ENCODE measurements around the gene MCFD2.

Gene MCFD2

GRCh38 chr2:46915281-46915810, at the start of gene MCFD2:
Gene MCFD2, minus strand, starts transcription at chr2:46915806. Its CDS starts 6,635 bp downstream, at chr2:46909171.
- peak; percentile 37 for DNase-seq

DNA sequence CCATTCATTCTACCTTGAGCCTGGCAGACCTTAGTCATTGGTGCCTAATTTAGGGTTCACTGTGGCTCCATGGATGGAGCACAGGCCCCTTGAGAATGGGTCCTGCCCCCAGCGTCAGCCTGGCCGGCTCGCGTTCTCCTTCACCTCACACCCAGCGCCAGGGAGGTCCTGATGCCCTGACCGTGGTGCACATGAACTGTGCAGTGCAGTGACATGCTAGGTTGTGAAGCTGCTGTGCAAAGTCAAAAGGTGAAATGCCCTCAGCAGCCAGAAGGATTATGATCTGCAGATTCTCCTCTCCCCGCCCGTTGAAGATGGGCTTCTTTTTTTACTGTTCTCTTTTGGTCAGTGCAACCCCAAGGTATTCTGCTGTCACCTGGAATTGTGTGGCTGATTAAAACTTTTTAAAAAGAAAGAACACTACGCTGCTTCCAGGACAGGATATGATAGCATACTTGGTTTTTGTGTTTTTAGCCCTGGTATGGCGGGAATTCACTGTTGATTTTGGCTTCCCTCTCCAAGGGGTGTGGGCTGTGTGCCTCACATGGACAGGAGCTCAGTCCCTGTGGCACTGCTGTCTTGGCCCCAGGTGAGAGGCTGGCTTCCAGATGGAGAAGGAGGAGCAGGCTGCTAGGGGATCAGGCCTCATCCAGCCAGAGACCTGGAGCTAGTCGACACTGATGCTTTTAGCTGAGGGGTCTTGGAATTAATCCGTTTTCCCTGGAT, 49.4 kb upstream of the MCFD2 start:
- DNase-seq: peak; percentile 67

DNA sequence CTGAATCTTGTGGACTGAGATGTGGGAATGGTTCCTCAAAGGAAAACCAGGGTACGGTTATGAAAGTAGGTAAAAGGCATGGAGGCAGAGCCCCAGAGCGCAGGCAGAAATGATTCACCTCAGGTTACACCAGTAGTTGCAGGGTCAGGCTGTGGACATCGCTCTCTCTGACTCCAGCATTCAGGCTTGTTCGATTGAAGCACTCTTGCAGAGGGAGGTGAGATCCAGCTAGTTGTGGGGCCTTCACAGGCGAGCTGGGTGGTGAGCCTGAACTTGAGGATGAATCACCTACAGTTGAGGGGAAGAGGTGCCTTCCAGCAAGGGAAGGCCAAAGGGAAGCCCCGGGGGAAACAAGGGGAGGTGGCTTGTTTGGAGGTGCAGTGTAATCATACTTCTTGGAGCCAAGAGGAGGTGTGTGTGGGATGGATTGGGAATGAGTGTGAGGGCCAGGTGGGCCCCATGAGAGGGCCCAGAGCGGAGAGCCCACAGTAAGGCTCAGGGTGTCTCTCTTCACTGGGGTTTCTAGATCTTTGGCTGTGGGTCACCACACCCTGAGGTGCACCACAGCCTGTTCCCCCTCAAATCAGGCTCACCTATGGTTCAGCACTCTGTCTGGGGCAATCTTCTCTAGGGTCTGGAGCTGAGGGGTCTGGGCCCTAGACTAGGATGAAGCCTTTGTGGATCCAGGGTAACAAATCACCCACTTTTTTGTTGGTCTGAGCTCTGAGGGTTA, 48.5 kb upstream of the MCFD2 start:
- peak; percentile 64 for DNase-seq

DNA sequence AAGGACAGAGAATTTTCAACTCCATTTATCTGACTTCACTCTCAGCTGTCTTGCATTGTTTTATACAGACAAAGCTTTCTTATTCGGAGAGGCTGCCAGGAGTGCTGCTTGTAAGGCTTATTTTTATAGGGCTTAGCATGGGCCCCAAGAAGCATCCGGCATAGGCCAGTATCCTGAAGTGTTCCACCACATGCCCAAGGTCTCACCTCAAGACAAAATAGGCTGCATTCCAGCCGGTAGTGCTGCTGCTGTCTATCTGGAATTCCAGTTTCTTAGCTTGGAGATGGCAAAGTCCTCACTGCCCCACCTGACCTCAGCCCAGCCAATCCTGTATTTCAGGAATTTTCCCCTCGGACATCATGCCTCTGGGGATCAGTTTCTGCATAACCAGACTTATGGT, 47.6 kb upstream of the MCFD2 start:
- no peak for DNase-seq

DNA sequence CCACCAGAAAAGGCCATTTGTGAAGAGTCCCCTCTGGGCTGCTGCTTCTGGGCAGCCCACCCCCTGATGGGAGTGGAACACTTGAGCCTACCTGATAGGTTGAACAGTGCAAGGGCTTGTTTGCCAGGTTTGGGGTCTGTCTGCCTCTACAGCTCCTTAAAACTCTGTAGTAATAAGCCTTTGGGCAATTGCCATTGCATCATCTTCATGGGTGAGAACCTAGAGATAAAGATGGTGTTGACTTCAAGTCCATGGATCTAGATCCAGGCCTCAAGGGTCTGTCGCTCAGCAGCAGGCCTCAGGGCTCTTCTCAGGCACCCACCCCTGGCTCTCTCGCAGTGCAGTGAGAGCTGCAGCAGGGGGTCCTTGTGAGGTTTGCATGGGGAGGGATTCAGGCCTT, 47.1 kb upstream of the MCFD2 start:
- no peak for DNase-seq

GRCh38 chr2:46960618-46961017, 45.0 kb upstream of the MCFD2 start:
- DNase-seq: no peak

DNA sequence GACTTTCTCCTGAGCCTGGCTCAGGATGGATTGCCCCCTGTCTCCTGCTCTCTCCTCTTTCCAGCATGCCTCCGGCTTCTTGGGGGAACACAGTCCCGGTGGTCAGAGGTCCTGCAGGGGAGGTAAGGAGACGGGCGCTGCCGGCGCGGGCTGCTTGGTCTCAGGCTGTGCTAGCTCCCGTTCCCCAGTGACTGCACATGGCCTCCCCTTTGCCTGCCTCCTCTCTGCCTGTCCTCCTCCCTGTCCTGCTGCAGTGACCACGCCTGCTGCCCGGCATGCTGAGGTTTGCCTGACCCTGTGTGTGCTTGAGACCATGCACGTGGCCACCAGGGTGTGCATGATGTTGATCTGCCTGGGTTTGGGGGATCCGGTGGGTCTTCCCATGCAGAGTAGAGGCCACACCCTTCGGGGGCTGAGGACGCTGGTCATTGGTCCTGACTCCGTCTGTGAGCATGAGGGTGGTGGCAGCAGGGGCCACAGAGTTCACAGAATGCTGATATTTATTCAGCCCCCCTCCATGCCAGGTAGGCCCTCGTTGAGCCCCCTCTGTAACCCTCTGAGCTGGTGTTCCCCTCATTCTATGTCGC, 42.9 kb upstream of the MCFD2 start:
- no peak for DNase-seq

DNA sequence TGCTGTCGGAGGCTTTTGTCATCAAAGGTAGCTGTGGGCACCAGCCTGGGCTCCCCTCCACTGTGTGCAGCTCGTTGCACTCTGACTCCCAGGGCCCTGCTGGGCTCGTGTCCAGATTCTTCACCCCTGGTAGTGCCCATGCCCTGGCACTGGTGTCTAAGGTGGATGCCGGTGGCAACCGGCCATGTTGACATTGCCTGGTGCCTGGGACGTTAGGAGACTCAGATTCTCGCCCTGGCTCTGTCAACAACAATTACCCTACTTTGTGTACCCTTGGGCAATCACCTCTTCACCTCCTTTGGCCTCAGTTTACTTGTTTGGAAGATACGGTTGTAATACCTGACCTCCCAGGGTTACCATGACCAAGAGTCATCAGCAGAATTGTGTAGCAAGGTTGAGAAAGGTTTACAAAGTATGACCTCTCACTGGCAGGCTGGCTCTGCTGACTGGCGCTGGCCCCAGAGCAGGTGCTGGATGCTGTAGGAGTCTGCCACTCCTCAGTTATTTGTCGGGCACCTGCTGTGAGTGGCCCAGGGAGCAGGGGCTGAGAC, 41.5 kb upstream of the MCFD2 start:
- DNase-seq: no peak

DNA sequence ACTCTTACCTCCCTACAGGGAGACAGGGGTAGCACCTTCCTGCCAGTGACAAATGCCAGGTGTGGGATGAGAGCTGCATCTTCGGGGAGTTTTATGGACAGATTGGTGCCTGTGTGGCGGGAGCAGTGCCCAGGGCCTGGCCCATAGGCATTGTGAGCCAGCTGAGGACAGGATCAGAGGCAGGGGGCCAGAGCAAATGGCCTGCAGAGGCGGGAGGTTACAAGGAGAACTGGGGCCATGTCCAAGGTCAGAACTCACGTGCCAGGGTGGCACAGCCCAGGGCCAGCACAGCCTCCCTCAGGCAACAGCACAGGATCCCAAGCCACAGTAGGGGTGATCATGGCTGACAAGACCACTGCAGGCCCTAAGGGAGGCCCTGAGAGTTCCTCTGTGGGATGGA, 40.2 kb upstream of the MCFD2 start:
- no peak for DNase-seq

DNA sequence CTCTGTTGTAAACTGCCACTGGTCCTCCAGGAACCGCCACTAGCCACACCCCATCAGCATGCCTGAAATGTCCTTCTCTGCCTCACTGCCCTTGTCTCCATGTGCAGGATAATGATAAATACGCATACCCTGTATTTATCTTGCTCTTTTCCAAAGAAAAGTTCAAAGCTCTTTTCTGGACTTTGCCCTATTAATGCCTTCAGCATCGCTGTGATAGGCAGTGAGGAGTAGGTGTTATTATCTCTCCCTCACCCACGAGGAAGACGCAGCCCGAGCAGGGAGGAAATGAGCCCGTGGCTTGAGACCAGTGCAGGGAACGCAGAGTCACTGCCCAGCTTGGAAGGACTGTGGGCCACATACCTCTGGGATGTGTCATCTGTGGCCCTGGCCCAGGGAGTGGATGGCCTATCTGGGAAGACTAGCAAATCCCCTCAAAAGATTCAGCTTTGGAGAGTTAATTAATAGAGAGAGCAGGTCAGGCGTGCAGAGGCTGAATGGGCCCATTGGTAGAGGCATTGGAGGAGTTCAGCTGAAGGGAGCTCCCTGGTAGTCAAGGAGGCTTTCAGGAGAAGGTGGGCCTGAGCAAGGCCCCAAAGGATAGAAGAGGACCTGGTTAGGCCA, 39.5 kb upstream of the MCFD2 start:
- DNase-seq: peak; percentile 97

DNA sequence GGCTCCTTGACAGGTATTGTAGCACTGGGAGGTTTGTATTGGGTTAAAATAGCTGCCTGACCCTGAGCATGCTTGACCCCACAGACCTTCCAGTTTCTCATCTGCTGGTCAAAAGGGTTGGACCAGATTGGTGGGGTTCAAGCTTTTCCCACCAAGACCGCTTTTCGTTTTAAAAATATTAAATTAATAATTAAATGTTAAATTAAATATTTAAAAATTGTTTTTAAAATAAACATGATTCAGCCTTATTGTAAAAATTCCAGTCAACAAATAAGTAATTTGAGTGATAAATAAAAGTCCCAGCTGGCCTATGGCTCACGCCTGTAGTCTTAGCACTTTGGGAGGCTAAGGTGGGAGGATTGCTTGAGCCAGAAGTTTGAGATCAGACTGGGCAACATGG, 36.6 kb upstream of the MCFD2 start:
- DNase-seq: no peak

DNA sequence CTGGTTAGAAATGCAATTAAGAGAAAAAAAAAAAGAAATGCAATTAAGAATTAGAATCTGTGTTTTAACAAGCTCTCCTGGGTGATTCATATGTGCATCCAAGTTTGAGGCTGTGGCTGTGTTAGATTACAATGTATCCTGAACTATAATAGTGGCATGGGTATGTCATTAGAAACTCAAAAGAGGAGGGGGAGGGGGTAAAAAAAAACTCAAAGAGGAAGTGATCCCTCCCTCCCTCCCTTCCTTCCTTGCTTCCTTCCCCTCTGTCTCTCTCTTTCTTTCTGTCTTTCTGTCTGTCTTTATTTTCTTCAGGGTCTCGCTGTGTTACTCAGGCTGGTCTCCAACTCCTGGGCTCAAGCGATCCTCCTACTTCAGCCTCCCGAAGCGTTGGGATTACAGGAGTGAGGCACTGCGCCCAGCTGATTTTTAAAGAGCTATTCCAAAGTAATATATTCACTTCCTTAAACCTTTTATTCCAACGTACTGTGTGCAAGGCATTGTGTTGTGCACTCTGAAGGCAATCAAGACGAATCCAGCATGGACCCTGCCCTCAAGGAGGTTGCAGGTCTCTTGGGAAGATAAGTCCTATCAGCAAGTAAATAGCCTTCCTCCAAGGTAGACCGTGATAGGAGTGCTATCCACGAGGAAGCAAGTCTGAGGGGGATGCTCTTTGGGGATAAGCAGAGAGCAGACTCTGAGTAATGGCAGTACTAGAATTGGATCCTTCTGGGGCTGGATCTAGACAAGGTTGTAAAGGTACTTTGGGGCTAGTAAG, 35.9 kb upstream of the MCFD2 start:
- no peak for DNase-seq

GRCh38 chr2:46950314-46950713, 34.7 kb upstream of the MCFD2 start:
- no peak for DNase-seq

DNA sequence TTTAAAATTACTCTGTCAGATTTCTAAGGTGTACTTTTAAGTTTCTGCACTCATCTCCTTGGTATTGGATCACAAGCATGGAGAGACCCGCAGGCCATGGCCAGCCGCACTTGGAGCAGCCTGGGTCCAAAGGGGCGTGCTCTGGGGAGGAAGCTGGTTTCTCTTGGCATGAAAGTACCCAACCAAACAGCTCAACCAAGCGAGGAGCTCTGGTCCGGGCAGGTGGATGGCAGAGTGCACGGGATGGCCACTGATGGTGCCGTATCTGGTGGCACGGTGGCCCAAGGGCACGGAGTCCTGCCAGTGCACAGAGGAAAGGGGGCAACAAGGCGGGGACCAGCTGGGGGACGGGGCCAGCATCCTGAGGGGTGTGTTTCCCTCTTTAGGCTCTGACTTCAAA, 32.2 kb upstream of the MCFD2 start:
- no peak for DNase-seq

- no peak for DNase-seq
Observed at GRCh38 chr2:46945671-46946070, 30.1 kb upstream of the MCFD2 start.

DNA sequence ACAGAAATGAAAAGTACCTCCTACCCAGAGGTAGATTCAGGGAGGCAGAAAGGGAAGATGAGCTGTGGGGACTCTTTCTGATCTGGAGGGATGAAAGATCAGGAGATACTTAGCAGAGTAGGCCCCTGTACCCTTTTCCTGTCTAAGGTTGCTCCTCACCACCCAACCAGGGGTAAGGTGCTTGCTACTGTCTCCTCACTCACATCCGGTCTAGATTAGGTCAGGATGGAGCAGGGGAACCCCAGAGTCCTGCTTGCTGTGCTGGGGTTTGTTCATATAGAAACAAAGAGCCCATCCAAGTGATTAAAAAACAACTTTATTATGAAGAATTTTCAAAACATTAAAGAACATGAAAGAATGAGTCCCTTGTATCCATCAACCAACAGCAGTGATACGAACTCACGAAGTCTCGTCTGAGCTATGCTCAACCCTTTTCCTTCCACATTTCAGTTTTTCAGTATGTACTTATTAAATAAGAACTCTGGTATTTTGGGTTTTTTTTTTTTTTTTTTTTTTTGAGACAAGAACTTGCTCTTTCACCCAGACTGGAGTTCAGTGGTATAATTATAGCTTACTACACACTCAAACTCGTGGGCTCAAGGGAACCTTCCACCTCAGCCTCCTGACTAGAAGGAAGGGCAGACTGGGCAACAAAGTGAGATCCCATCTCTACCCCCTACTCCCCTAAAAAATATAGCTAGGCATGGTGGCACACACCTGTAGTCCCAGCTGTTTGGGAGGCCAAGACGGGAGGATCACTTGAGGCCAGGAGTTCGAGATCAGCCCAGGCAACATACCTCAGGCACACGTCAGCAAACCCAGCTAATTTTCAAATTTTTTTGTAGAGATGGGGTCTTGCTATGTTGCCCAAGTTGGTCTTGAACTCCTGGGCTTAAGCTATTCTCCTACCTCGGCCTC, 28.5 kb upstream of the MCFD2 start:
- DNase-seq: no peak

GRCh38 chr2:46942891-46943626, 27.5 kb upstream of the MCFD2 start:
- no peak for DNase-seq

- DNase-seq: peak; percentile 40
Observed at GRCh38 chr2:46942143-46942526, 26.5 kb upstream of the MCFD2 start.

- DNase-seq: peak; percentile 28
Observed at GRCh38 chr2:46939626-46940359, 24.2 kb upstream of the MCFD2 start.

DNA sequence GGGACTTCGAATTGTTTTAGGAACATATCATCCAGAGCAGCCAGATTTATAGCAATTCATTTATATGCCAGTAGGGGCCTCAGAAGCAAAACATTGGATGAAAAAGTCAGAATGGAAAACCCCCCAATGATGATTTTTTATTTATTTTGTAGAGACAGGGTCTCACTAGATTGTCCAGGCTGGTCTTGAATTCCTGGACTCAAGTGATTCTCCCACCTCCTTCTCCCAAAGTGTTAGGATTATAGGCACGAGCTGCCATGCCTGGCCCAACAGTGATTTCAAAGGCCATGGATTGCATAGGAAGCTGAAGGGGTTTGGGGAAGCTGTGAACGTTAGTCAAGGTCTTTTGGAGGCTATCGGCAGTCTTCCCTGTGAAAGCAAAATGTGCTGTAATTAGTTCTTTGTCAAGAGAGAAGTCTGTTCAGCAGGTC, 21.9 kb upstream of the MCFD2 start:
- DNase-seq: no peak
